ENCODE data around the gene AKAP17A. TPM values are rescaled to one million over a fixed set of nuclear protein-coding genes. Genes with fewer than 3 reads are reported as not detected.
A peak's percentile ranks its signal among the peaks of the same experiment; 100 is the strongest.
"Not testable (repeated sequence)": the region's sequence is repeated elsewhere in the genome, so short reads cannot be mapped to it uniquely, and the experiment has no call there.

Gene AKAP17A, protein sequence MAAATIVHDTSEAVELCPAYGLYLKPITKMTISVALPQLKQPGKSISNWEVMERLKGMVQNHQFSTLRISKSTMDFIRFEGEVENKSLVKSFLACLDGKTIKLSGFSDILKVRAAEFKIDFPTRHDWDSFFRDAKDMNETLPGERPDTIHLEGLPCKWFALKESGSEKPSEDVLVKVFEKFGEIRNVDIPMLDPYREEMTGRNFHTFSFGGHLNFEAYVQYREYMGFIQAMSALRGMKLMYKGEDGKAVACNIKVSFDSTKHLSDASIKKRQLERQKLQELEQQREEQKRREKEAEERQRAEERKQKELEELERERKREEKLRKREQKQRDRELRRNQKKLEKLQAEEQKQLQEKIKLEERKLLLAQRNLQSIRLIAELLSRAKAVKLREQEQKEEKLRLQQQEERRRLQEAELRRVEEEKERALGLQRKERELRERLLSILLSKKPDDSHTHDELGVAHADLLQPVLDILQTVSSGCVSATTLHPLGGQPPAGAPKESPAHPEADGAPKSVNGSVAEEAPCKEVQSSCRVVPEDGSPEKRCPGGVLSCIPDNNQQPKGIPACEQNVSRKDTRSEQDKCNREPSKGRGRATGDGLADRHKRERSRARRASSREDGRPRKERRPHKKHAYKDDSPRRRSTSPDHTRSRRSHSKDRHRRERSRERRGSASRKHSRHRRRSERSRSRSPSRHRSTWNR
- total RNA-seq = 10 to 100 TPM; 37.3 to 39.0 TPM
- long read RNA-seq, transcript AKAP17A-201 (5 exons, 3,204 nt) = major isoform, 48 of 126 reads
- long read RNA-seq, transcript AKAP17A-203 (6 exons, 3,232 nt) = minor isoform, 15 of 126 reads
- long read RNA-seq, transcript AKAP17A-202 (4 exons, 2,187 nt) = minor isoform, 17 of 126 reads
- long read RNA-seq, partial matches to known transcripts = 13 of 126 reads
- long read RNA-seq, other reads (novel, unspliced or antisense) = 33 of 126 reads

- DNase-seq (peak; percentile 94 to 96), ATAC-seq (peak; percentile 95)
- intact Hi-C loops (cut with DNase I, micrococcal nuclease) = loop anchor here in 1 of 2 donors (10.0 kb wide), 1 partner anchor 136 kb away; the partner anchor contains the start of gene ASMTL
Measured at GRCh38 chrX:1591102-1591862, at the start of gene AKAP17A. AKAP17A (plus strand) TSS chrX:1591604; CDS start chrX:1593463, 1,859 bp downstream.

- intact Hi-C loops (cut with DNase I, micrococcal nuclease) = no loop called here
- ATAC-seq (no peak), DNase-seq (no peak)
Measured at GRCh38 chrX:1542994-1543725, 48.2 kb upstream of the AKAP17A start.

DNA sequence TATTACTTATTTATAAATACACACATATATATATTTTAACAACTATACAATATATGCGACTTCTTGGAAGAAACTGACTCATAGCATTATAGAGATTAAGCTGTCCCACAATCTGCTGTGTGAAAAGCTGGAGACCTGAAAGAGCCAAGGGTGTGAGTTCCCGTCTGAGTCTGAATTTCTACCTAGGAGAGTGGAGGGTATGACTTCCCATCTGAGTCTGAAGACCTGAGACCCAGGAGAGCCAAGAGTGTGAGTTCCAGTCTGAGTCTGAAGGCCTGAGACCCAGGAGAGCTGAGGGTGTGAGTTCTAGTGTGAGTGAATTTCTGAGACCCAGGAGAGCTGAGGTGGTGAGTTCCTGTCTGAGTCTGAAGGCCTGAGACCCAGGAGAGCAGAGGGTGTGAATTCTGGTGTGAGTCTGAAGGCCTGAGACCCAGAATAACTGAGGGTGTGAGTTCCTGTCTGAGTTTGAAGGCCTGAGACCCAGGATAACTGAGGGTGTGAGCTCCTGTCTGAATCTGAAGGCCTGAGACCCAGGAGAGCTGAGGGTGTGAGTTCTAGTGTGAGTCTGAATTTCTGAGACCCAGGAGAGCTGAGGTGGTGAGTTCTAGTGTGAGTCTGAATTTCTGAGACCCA is 45.5 kb upstream of the AKAP17A start:
- intact Hi-C loops (cut with DNase I, micrococcal nuclease) = no loop called here
- DNase-seq (no peak), ATAC-seq (no peak)

- DNase-seq (no peak), ATAC-seq (no peak)
- intact Hi-C loops (cut with DNase I, micrococcal nuclease) = no loop called here
Measured at GRCh38 chrX:1546691-1547251, 44.6 kb upstream of the AKAP17A start.

DNA sequence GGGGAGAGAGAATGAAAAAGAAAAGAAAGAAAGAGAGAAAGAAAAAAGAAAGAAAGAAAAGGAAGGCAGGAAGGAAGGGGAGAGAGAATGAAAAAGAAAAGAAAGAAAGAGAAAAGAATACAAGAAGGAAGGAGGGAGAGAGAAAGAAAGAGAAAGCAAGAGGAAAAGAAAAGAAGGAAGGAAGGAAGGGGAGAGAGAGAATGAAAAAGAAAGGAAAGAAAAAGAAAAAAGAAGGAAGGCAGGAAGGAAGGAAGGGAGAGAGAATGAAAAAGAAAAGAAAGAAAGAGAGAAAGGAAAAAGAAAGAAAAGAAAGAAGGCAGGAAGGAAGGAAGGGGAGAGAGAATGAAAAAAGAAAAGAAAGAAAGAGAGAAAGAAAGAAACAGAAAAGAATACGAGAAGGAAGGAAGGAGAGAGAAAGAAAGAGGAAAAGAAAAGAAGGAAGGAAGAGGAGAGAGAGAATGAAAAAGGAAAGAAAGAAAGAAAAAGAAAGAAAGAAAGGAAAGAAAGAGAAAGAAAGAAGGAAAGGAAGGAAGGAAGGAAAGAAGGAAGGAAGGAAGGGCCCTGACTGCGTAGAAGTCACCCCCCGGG is 39.4 kb upstream of the AKAP17A start:
- intact Hi-C loops (cut with DNase I, micrococcal nuclease) = no loop called here
- ATAC-seq = no peak
- DNase-seq = no peak

DNA sequence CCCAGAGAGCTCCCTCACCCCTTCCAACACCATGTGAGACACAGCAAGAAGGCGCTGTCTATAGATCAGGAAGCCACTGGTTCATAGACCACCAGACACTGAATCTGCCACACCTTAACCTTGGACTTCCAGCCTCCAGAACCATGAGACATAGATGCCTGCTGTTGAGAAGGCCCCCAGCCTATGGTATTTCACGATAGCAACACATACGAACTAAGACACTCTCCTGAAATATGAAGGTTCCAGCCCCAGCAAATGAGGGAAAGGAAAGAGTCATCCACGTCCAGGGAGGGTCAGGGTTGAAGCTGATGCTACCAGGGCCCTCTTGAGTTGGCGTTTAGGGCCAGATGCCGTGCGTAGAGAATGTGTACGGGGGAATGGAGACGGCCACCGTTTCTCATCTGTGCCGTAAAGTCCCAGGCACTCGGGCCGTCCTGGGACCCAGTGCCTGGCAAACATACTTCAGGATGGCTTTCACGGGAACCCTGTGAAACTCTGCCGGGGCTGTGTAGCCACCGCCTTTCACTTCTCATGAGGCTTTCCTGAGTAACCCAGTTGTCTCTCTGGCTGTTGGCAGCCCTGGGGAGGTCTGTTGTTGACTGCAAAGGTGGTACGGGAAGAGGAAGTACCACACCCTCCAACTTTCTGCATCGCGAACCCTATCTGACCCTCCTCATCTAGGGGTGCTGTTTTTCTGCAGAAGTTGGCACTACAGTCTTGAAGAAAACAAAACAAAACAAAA is 36.8 kb upstream of the AKAP17A start:
- DNase-seq (peak in 1 of 2 donors; percentile 21), ATAC-seq (no peak)
- intact Hi-C loops (cut with DNase I, micrococcal nuclease) = no loop called here

GRCh38 chrX:1555370-1555769 is 36.0 kb upstream of the AKAP17A start:
- DNase-seq (no peak), ATAC-seq (no peak)
- intact Hi-C loops (cut with DNase I, micrococcal nuclease) = no loop called here

GRCh38 chrX:1557442-1557841 is 34.0 kb upstream of the AKAP17A start:
- ATAC-seq; intact Hi-C loops (cut with DNase I, micrococcal nuclease); DNase-seq: not testable (repeated sequence)

- no peak for DNase-seq
- intact Hi-C loops (cut with DNase I, micrococcal nuclease) = no loop called here
- no peak for ATAC-seq
Measured at GRCh38 chrX:1558761-1559468, 32.5 kb upstream of the AKAP17A start.

GRCh38 chrX:1561164-1561563 is 30.2 kb upstream of the AKAP17A start:
- DNase-seq (no peak), ATAC-seq (no peak)
- intact Hi-C loops (cut with DNase I, micrococcal nuclease) = no loop called here

DNA sequence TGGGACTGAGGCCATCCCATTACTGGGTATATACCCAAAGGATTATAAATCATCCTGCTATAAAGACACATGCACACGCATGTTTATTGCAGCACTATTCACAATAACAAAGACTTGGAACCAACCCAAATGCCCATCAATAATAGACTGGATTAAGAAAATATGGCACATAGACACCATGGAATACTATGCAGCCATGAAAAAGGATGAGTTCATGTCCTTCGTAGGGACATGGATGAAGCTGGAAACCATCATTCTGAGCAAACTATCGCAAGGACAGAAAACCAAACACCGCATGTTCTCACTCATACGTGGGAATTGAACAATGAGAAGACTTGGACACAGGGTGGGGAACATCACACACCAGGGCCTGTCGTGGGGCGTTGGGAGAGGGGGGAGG is 27.3 kb upstream of the AKAP17A start:
- ATAC-seq; intact Hi-C loops (cut with DNase I, micrococcal nuclease); DNase-seq: not testable (repeated sequence)

GRCh38 chrX:1564750-1565683 is 26.4 kb upstream of the AKAP17A start:
- ATAC-seq (no peak), DNase-seq (no peak)
- intact Hi-C loops (cut with DNase I, micrococcal nuclease) = no loop called here

GRCh38 chrX:1574181-1574580 is 17.2 kb upstream of the AKAP17A start:
- ATAC-seq; DNase-seq; intact Hi-C loops (cut with DNase I, micrococcal nuclease): not testable (repeated sequence)

DNA sequence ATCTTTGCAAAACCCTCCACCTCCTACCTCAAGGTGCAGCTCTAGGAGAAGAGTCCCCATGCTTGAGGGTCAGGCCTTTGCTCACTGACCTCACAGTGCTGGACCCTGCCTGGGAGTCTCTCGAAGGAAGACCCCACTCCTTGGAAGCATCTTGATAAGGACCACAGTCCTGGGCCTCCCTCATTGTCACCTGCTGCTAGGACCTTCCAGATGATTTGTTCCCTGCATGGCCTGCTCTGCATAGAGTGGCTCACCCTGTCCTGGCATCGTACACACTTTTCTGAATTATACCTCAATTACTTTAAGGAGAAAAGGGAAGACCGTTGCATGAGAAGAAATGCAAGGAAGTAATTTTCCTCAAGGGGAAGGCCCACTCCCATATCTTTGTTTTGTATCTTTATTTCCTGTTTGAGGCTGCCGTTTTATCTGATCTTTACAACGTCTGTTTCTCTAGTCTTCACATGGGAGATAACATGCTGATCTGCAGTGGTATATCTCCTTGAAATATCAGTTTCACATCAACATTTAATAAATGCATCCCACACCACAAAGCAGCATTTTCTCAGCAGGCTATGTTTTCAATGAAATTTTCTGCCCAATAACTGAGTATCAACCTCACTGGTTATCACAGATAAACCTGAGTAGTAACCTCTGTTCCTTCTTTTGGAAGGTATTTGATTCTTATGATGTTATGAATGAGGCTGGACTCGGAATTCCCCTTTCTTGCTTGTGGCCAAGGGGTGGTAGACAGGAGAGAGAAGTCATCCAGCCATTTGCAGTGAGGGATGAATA is 15.0 kb upstream of the AKAP17A start:
- intact Hi-C loops (cut with DNase I, micrococcal nuclease) = no loop called here
- no peak for DNase-seq
- no peak for ATAC-seq

Measured in left colon (tissue), 2 donors.